HEK293 (cell line): ENCODE data around the gene MYMK.

ENCODE experiments used
- CTCF ChIA-PET: fragments of 350-600 bp; formaldehyde crosslinking; extraction: SDS; loops from one replicate; lab custom pipeline; 2021; ENCODE audit warnings: antibody characterized with exemption; lab: Yijun Ruan, JAX
- POLR2A ChIA-PET: fragments of 300-600 bp; formaldehyde crosslinking; extraction: SDS; loops from one replicate; lab custom pipeline; 2020; ENCODE audit warnings: antibody characterized with exemption, inconsistent platforms; lab: Yijun Ruan, JAX
- H3K27ac ChIP-seq: fragments of 200-500 bp; sonication (Bioruptor generic); 2 replicates; pipeline ENCODE4 v1.5.1; 2014; ENCODE audit warnings: low read depth, low read length, control low read depth, inconsistent platforms; ENCODE audit errors: extremely low read depth
- H3K36me3 ChIP-seq, 2 experiments: fragments of 200-500 bp in 1 of 2; sonication (Bioruptor generic) in 1 of 2; 1 replicate in 1 of 2; 2 replicates in 1 of 2; pipeline ENCODE4 v1.5.1; 2014 to 2017; ENCODE audit warnings: inconsistent platforms in 2 of 2, low read length in 2 of 2; ENCODE audit not compliant: control insufficient read depth in 2 of 2, insufficient read depth in 1 of 2
- H3K4me1 ChIP-seq: fragments of 200-500 bp; sonication (Bioruptor generic); 2 replicates; pipeline ENCODE4 v1.5.1; 2014; ENCODE audit warnings: mild to moderate bottlenecking, low read length, inconsistent platforms; ENCODE audit not compliant: control insufficient read depth, insufficient read depth
- H3K4me3 ChIP-seq: 2 replicates; pipeline ENCODE4 v1.5.1; 2011; ENCODE audit warnings: low read depth, mild to moderate bottlenecking, control low read depth, low read length, moderate library complexity
- H3K9me3 ChIP-seq: fragments of 200-500 bp; sonication (Bioruptor generic); 2 replicates; pipeline ENCODE4 v1.5.1; 2014; ENCODE audit warnings: low read depth, low read length, inconsistent platforms; ENCODE audit not compliant: control insufficient read depth, insufficient read depth
- GLIS1 ChIP-seq: fragments of 450-650 bp; formaldehyde crosslinking; IDR thresholded peaks from 2 replicates; pipeline ENCODE4 v1.5.1; 2016; ENCODE audit warnings: missing biosample characterization, missing genetic modification characterization
- RBAK ChIP-seq: fragments of 450-650 bp; formaldehyde crosslinking; IDR thresholded peaks from 2 replicates; pipeline ENCODE4 v1.5.1; 2016; ENCODE audit warnings: missing biosample characterization, missing genetic modification characterization
- SETDB1 ChIP-seq: IDR thresholded peaks from one replicate; pipeline ENCODE4 v1.6.1; 2017; ENCODE audit warnings: mild to moderate bottlenecking, low read length, moderate library complexity, mixed read lengths; ENCODE audit not compliant: insufficient read length
- SP3 ChIP-seq: fragments of 450-650 bp; formaldehyde crosslinking; IDR thresholded peaks from 2 replicates; pipeline ENCODE4 v1.5.1; 2016; ENCODE audit warnings: missing biosample characterization, missing genetic modification characterization
- WT1 ChIP-seq: fragments of 450-650 bp; formaldehyde crosslinking; IDR thresholded peaks from 2 replicates; pipeline ENCODE4 v1.5.1; 2016; ENCODE audit warnings: missing biosample characterization, missing genetic modification characterization
- ZBTB20 ChIP-seq: fragments of 450-650 bp; formaldehyde crosslinking; IDR thresholded peaks from 2 replicates; pipeline ENCODE4 v1.5.1; 2016; ENCODE audit warnings: missing biosample characterization, missing genetic modification characterization
- ZBTB8A ChIP-seq: fragments of 450-650 bp; formaldehyde crosslinking; IDR thresholded peaks from 2 replicates; pipeline ENCODE4 v1.5.1; 2016; ENCODE audit warnings: missing biosample characterization, missing genetic modification characterization
- ZIC2 ChIP-seq: fragments of 450-650 bp; formaldehyde crosslinking; IDR thresholded peaks from 2 replicates; pipeline ENCODE4 v1.5.1; 2016; ENCODE audit warnings: missing biosample characterization, missing genetic modification characterization
- ZNF184 ChIP-seq: fragments of 450-650 bp; IDR thresholded peaks from 2 replicates; pipeline ENCODE4 v1.5.1; 2018; ENCODE audit warnings: missing biosample characterization, mild to moderate bottlenecking, missing genetic modification characterization
- ZNF335 ChIP-seq: fragments of 450-650 bp; formaldehyde crosslinking; conservative IDR thresholded peaks from 2 replicates; pipeline ENCODE4 v1.5.1; 2016; ENCODE audit warnings: missing biosample characterization, missing genetic modification characterization
- ZNF37A ChIP-seq: fragments of 450-650 bp; IDR thresholded peaks from 2 replicates; pipeline ENCODE4 v1.5.1; 2018; ENCODE audit warnings: missing biosample characterization, missing genetic modification characterization
- ZNF416 ChIP-seq: fragments of 450-650 bp; formaldehyde crosslinking; IDR thresholded peaks from 2 replicates; pipeline ENCODE4 v1.5.1; 2016; ENCODE audit warnings: missing biosample characterization, missing genetic modification characterization
- ZNF48 ChIP-seq: fragments of 450-650 bp; formaldehyde crosslinking; IDR thresholded peaks from 2 replicates; pipeline ENCODE4 v1.5.1; 2016; ENCODE audit warnings: missing biosample characterization, missing genetic modification characterization
- ZNF555 ChIP-seq: fragments of 450-650 bp; formaldehyde crosslinking; conservative IDR thresholded peaks from 2 replicates; pipeline ENCODE4 v1.5.1; 2017; ENCODE audit warnings: missing biosample characterization, mild to moderate bottlenecking, missing genetic modification characterization, inconsistent platforms
- ZNF785 ChIP-seq: fragments of 450-650 bp; formaldehyde crosslinking; IDR thresholded peaks from 2 replicates; pipeline ENCODE4 v1.5.1; 2016; ENCODE audit warnings: missing biosample characterization, missing genetic modification characterization
- TF ChIP-seq, protein P1 (sequence below): sonication (generic); formaldehyde crosslinking; IDR thresholded peaks from 2 replicates; pipeline ENCODE4 v1.8.1; 2022; ENCODE audit warnings: mild to moderate bottlenecking, moderate library complexity, missing genetic modification reagents
- TF ChIP-seq, protein P2 (sequence below): fragments of 450-650 bp; IDR thresholded peaks from 2 replicates; pipeline ENCODE4 v1.5.1; 2018; ENCODE audit warnings: missing biosample characterization, missing genetic modification characterization
- TF ChIP-seq, protein P3 (sequence below): fragments of 450-650 bp; formaldehyde crosslinking; IDR thresholded peaks from 2 replicates; pipeline ENCODE4 v1.5.1; 2017; ENCODE audit warnings: missing biosample characterization, missing genetic modification characterization
- TF ChIP-seq, protein P4 (sequence below): fragments of 450-650 bp; formaldehyde crosslinking; optimal IDR thresholded peaks from 2 replicates; pipeline ENCODE3; 2016; ENCODE audit warnings: missing biosample characterization, mild to moderate bottlenecking, missing genetic modification characterization

The MYMK gene

DNA sequence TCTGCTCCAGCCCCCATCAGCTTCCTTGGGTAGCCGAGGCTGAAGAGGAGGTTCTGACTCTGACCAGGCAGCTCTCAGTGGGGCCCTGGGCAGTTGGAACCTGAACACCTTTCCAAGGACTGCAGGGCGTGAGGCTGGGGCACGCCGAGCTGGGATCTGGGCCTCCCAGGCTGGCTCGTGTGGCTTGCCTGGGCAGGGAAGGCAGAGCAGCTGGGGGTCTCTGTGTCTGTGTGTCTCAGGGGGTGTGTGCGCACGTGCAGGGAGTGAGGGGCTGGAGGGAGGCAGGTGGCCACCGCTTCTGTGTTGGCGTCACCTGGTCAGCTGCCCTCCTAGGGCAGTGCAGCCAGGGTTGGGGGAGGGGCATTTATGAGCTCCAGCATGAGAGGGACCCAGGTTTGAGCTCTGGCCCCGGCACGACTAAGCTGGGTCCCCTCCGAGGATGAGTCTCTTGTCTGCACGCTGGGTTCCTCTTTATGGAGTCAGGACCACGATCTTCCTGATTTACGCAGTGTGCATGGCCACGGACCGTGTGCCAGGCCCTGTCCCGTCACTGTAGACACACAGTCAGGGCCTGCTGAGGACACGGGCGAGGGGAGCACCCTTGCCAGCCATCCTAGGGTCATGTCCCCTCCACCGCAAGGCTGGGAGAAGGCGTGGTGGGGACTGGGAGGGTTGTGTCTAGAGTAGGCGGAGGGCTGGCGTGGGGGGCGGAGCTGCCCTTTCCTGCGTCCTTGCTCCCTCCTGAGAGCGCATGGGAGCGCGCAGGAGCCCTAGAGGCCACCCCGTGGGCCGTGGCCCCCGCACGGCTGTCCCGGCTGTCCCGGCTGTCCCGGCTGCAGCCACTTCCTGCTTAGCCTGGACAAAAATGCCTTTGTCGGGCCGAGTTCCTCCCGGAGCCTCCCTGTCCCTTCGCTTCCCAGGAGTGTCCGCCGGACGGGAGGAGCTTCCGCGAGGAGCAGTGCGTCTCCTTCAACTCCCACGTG, 14.4 kb upstream of the MYMK start:
- TF ChIP-seq GLIS1 (tag by site-specific recombination): 0 out of 2 replicates have a peak, but pooled peaks have one; percentile 20
- no peak for TF ChIP-seq ZIC2
- Histone ChIP-seq H3K9me3 (no peaks in the 10 kb centered on the region), H3K27ac (no peak overlapping the region), H3K4me3 (no peak overlapping the region), H3K4me1 (no peaks in the 10 kb centered on the region), H3K36me3 (no peaks in the 10 kb centered on the region)
- ChIA-PET CTCF (no interaction called here), POLR2A (interaction anchor here (0.5 to 0.8 kb wide), 3 partner anchors 44 to 196 kb away, joined by 3 to 6 read pairs (median 3); no protein-coding TSS in a partner anchor)

DNA sequence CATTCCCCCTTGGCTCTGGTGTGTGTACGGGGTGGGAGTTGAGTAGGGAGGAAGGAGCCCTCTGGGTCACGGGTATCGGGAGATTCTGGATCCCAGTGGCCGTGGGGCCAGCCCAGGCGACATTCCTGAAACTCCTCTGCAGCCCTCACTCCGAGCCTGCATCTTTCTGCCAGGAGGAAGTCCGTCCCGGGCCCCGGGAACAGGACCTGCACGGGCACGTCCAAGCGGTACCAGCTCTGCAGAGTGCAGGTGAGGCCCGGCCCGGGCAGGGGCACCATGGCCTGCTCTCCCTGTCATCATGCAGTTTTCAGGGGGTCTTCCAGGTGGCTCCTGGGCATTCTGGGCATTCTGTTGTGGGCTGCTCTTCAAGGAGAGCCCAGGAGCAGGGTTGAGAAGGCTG, 13.4 kb upstream of the MYMK start:
- Histone ChIP-seq H3K9me3 (no peaks in the 10 kb centered on the region), H3K4me3 (no peak overlapping the region), H3K27ac (no peak overlapping the region), H3K4me1 (no peaks in the 10 kb centered on the region), H3K36me3 (no peaks in the 10 kb centered on the region)
- POLR2A ChIA-PET: interaction anchor here (0.6 kb wide), 1 partner anchor 197 kb away, joined by 3 read pairs; no protein-coding TSS in a partner anchor
- CTCF ChIA-PET: no interaction called here
- TF ChIP-seq ZNF555 (tag by site-specific recombination) (no peak), SETDB1 (no peak), RBAK (tag by site-specific recombination) (no peak), ZNF48 (tag by site-specific recombination) (no peak), ZNF335 (tag by site-specific recombination) (no peak), ZNF37A (tag by site-specific recombination) (no peak), WT1 (no peak), ZBTB8A (tag by site-specific recombination) (no peak), ZNF785 (tag by site-specific recombination) (no peak), ZNF184 (no peak), SP3 (tag by site-specific recombination) (no peak), ZBTB20 (tag by site-specific recombination) (no peak), ZNF416 (tag by site-specific recombination) (no peak)
- TF ChIP-seq, protein P1, sequence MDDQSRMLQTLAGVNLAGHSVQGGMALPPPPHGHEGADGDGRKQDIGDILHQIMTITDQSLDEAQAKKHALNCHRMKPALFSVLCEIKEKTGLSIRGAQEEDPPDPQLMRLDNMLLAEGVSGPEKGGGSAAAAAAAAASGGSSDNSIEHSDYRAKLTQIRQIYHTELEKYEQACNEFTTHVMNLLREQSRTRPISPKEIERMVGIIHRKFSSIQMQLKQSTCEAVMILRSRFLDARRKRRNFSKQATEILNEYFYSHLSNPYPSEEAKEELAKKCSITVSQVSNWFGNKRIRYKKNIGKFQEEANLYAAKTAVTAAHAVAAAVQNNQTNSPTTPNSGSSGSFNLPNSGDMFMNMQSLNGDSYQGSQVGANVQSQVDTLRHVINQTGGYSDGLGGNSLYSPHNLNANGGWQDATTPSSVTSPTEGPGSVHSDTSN (CRISPR knock-in tag): no peak
- TF ChIP-seq, protein P2, sequence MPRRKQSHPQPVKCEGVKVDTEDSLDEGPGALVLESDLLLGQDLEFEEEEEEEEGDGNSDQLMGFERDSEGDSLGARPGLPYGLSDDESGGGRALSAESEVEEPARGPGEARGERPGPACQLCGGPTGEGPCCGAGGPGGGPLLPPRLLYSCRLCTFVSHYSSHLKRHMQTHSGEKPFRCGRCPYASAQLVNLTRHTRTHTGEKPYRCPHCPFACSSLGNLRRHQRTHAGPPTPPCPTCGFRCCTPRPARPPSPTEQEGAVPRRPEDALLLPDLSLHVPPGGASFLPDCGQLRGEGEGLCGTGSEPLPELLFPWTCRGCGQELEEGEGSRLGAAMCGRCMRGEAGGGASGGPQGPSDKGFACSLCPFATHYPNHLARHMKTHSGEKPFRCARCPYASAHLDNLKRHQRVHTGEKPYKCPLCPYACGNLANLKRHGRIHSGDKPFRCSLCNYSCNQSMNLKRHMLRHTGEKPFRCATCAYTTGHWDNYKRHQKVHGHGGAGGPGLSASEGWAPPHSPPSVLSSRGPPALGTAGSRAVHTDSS (tag by site-specific recombination): no peak
- TF ChIP-seq, protein P3, sequence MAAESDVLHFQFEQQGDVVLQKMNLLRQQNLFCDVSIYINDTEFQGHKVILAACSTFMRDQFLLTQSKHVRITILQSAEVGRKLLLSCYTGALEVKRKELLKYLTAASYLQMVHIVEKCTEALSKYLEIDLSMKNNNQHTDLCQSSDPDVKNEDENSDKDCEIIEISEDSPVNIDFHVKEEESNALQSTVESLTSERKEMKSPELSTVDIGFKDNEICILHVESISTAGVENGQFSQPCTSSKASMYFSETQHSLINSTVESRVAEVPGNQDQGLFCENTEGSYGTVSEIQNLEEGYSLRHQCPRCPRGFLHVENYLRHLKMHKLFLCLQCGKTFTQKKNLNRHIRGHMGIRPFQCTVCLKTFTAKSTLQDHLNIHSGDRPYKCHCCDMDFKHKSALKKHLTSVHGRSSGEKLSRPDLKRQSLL (tag by site-specific recombination): no peak
- TF ChIP-seq, protein P4, sequence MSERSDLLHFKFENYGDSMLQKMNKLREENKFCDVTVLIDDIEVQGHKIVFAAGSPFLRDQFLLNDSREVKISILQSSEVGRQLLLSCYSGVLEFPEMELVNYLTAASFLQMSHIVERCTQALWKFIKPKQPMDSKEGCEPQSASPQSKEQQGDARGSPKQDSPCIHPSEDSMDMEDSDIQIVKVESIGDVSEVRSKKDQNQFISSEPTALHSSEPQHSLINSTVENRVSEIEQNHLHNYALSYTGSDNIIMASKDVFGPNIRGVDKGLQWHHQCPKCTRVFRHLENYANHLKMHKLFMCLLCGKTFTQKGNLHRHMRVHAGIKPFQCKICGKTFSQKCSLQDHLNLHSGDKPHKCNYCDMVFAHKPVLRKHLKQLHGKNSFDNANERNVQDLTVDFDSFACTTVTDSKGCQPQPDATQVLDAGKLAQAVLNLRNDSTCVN: no peak
